ENCODE data around the gene GPBAR1.
"Not testable (repeated sequence)": the region's sequence is repeated elsewhere in the genome, so short reads cannot be mapped to it uniquely, and the experiment has no call there.

Gene GPBAR1

GRCh38 chr2:218289639-218290315, 29.0 kb downstream of the GPBAR1 start:
- no peak for FAIRE-seq

- FAIRE-seq: no peak
Measured at GRCh38 chr2:218290316-218291261, 29.8 kb downstream of the GPBAR1 start.

GRCh38 chr2:218291318-218292047, 30.7 kb downstream of the GPBAR1 start:
- no peak for FAIRE-seq

GRCh38 chr2:218292048-218293014, 31.5 kb downstream of the GPBAR1 start, which contains the start of gene TMBIM1:
Gene TMBIM1, minus strand, starts transcription at chr2:218292503. Its CDS starts 10,362 bp downstream, at chr2:218282141.
- no peak for FAIRE-seq

- FAIRE-seq: no peak
Measured at GRCh38 chr2:218293715-218294429, 33.1 kb downstream of the GPBAR1 start.

GRCh38 chr2:218294430-218295022, 33.7 kb downstream of the GPBAR1 start:
- FAIRE-seq: no peak

- no peak for FAIRE-seq
Measured at GRCh38 chr2:218295029-218295428, 34.2 kb downstream of the GPBAR1 start.

GRCh38 chr2:218296200-218296599, 35.4 kb downstream of the GPBAR1 start:
- no peak for FAIRE-seq

- no peak for FAIRE-seq
Measured at GRCh38 chr2:218296847-218297246, 36.0 kb downstream of the GPBAR1 start.

GRCh38 chr2:218298314-218298875, 37.6 kb downstream of the GPBAR1 start:
- no peak for FAIRE-seq

- no peak for FAIRE-seq
Measured at GRCh38 chr2:218300141-218300540, 39.3 kb downstream of the GPBAR1 start.

- peak; percentile 84 for FAIRE-seq
Measured at GRCh38 chr2:218301176-218301819, 40.5 kb downstream of the GPBAR1 start.

GRCh38 chr2:218305383-218305782, 44.6 kb downstream of the GPBAR1 start:
- FAIRE-seq: no peak

GRCh38 chr2:218306184-218306920, 45.5 kb downstream of the GPBAR1 start:
- FAIRE-seq: no peak

- no peak for FAIRE-seq
Measured at GRCh38 chr2:218307415-218308090, 46.7 kb downstream of the GPBAR1 start.

GRCh38 chr2:218310853-218311540, 50.2 kb downstream of the GPBAR1 start:
- FAIRE-seq: no peak

- not testable (repeated sequence) for FAIRE-seq
Measured at GRCh38 chr2:218311541-218312266, 50.9 kb downstream of the GPBAR1 start.

Measured in TTC549 (cell line).